CD14-positive monocyte (primary cell): ENCODE data around the gene GLS. TPM values are rescaled to one million over a fixed set of nuclear protein-coding genes. Genes with fewer than 3 reads are reported as not detected.
"Not testable (repeated sequence)": the region's sequence is repeated elsewhere in the genome, so short reads cannot be mapped to it uniquely, and the experiment has no call there.

Source experiments
- DNase-seq, 3 donors: peaks; one replicate each; pipeline ENCODE4 v3.0.0-alpha.2; 2011 to 2022
- H2AFZ ChIP-seq: 2 replicates; pipeline ENCODE4 v1.6.0; 2012; ENCODE audit warnings: mild to moderate bottlenecking, low read depth, low read length, inconsistent platforms; ENCODE audit not compliant: insufficient read depth, poor library complexity, severe bottlenecking
- H3K27ac ChIP-seq, 2 donors: 1 replicate in 1 of 2; 2 replicates in 1 of 2; pipeline ENCODE4 v1.5.1; 2012 to 2013; ENCODE audit warnings: low read length in 2 of 2, control low read depth in 1 of 2, inconsistent platforms in 1 of 2, low read depth in 1 of 2, mild to moderate bottlenecking in 1 of 2
- H3K27me3 ChIP-seq, 2 donors: one replicate each; pipeline versions ENCODE4 v1.6.0 to v1.6.1; 2011 to 2013; ENCODE audit warnings: low read length in 2 of 2; ENCODE audit not compliant: control insufficient read depth in 2 of 2, insufficient read depth in 2 of 2
- H3K36me3 ChIP-seq, 2 donors: replicated peaks in 1 of 2; 1 replicate in 1 of 2; 2 replicates in 1 of 2; pipeline versions ENCODE4 v1.5.1 to v1.6.1; 2012 to 2013; ENCODE audit warnings: low read length in 2 of 2, control low read depth in 1 of 2, inconsistent platforms in 1 of 2, mild to moderate bottlenecking in 1 of 2; ENCODE audit not compliant: insufficient read depth in 2 of 2, control insufficient read depth in 1 of 2
- H3K4me1 ChIP-seq, 2 donors: 1 replicate in 1 of 2; 2 replicates in 1 of 2; pipeline versions ENCODE4 v1.5.1 to v1.6.1; 2012 to 2013; ENCODE audit warnings: low read length in 2 of 2, control low read depth in 1 of 2, inconsistent platforms in 1 of 2, mild to moderate bottlenecking in 1 of 2, moderate library complexity in 1 of 2; ENCODE audit not compliant: insufficient read depth in 2 of 2, control insufficient read depth in 1 of 2
- H3K4me2 ChIP-seq: replicated peaks from 2 replicates; pipeline ENCODE3; 2012; ENCODE audit warnings: low read length, moderate library complexity, mild to moderate bottlenecking; ENCODE audit not compliant: poor library complexity, severe bottlenecking; ENCODE audit errors: extremely low read depth
- H3K4me3 ChIP-seq, 3 experiments: fragments of 200-600 bp in 1 of 3; sonication (generic) in 1 of 3; replicated peaks in 1 of 3; 1 replicate in 2 of 3; 2 replicates in 1 of 3; pipeline ENCODE4 v1.5.1; 2011 to 2013; ENCODE audit warnings: low read length in 3 of 3, mild to moderate bottlenecking in 3 of 3, control low read depth in 2 of 3, low read depth in 2 of 3, inconsistent platforms in 1 of 3, moderate library complexity in 1 of 3
- H3K79me2 ChIP-seq: 2 replicates; pipeline ENCODE4 v1.6.0; 2012; ENCODE audit warnings: mild to moderate bottlenecking, control low read depth, inconsistent platforms, low read length, moderate library complexity; ENCODE audit not compliant: insufficient read depth
- H3K9ac ChIP-seq: 2 replicates; pipeline ENCODE4 v1.6.0; 2017; ENCODE audit warnings: low read length, mild to moderate bottlenecking; ENCODE audit not compliant: insufficient read depth, poor library complexity, severe bottlenecking
- H3K9me3 ChIP-seq, 2 donors: replicated peaks in 1 of 2; 1 replicate in 1 of 2; 2 replicates in 1 of 2; pipeline versions ENCODE4 v1.5.1 to v1.6.1; 2012 to 2013; ENCODE audit warnings: low read length in 2 of 2, control low read depth in 1 of 2; ENCODE audit not compliant: control insufficient read depth in 1 of 2, insufficient read depth in 1 of 2
- H4K20me1 ChIP-seq: 2 replicates; pipeline ENCODE4 v1.6.0; 2012; ENCODE audit warnings: mild to moderate bottlenecking, low read length, control low read depth, moderate library complexity; ENCODE audit not compliant: insufficient read depth
- H3K27ac Mint-ChIP-seq, 7 donors: one replicate each; pipeline ENCODE4 v1.8.0; 2020; ENCODE audit warnings: mild to moderate bottlenecking in 7 of 7, mixed read lengths in 7 of 7, moderate library complexity in 6 of 7, inconsistent platforms in 2 of 7
- H3K27me3 Mint-ChIP-seq, 3 donors: one replicate each; pipeline ENCODE4 v1.8.0; 2021 to 2022; ENCODE audit warnings: low read depth in 3 of 3, mild to moderate bottlenecking in 3 of 3, mixed read lengths in 3 of 3, moderate library complexity in 3 of 3, inconsistent platforms in 1 of 3
- H3K36me3 Mint-ChIP-seq, 2 donors: one replicate each; pipeline ENCODE4 v1.8.0; 2020; ENCODE audit warnings: mixed read lengths in 2 of 2, inconsistent platforms in 1 of 2, mild to moderate bottlenecking in 1 of 2
- H3K4me1 Mint-ChIP-seq: one replicate; pipeline ENCODE4 v1.8.0; 2020; ENCODE audit warnings: mild to moderate bottlenecking, mixed read lengths
- H3K4me3 Mint-ChIP-seq, 2 donors: one replicate each; pipeline ENCODE4 v1.8.0; 2020; ENCODE audit warnings: mild to moderate bottlenecking in 2 of 2, mixed read lengths in 2 of 2, moderate library complexity in 1 of 2
- H3K9me3 Mint-ChIP-seq, 7 donors: one replicate each; pipeline ENCODE4 v1.8.0; 2020 to 2022; ENCODE audit warnings: mixed read lengths in 7 of 7, mild to moderate bottlenecking in 6 of 7, moderate library complexity in 6 of 7, inconsistent platforms in 2 of 7
- CTCF ChIP-seq: fragments of 200-600 bp; IDR thresholded peaks from one replicate; pipeline ENCODE4 v1.8.0; 2022; ENCODE audit warnings: antibody characterized with exemption, mild to moderate bottlenecking
- WGBS: methylation state at CpG from one replicate; pipeline ENCODE4 v1.1.5; 2013; ENCODE audit warnings: missing lambda C conversion rate; ENCODE audit not compliant: insufficient coverage; 5-methylcytosine and 5-hydroxymethylcytosine counted together
- intact Hi-C, 2 donors: fragments of 100-400 bp; cut with micrococcal nuclease; formaldehyde crosslinking; loops; one replicate each; pipeline versions ENCODE4 v1.15.0 to v1.15.1; 2023
- polyA plus RNA-seq, 3 donors: library from polyadenylated mRNA; depleted of rRNA in 1 of 3; unstranded in 2 of 3; stranded (reverse) in 1 of 3; fragments of 300-500 nt in 2 of 3; fragments of >200 nt in 1 of 3; fragmentation: Illumina TruSeq in 2 of 3; gene quantifications; 1 replicate in 2 of 3; 2 replicates in 1 of 3; pipeline ENCODE4 v1.2.3, GENCODE V29; 2012 to 2021

GLS gene
- polyA plus RNA-seq, 3 donors = 6.0 to 29.5 (median 9.0) TPM

DNA sequence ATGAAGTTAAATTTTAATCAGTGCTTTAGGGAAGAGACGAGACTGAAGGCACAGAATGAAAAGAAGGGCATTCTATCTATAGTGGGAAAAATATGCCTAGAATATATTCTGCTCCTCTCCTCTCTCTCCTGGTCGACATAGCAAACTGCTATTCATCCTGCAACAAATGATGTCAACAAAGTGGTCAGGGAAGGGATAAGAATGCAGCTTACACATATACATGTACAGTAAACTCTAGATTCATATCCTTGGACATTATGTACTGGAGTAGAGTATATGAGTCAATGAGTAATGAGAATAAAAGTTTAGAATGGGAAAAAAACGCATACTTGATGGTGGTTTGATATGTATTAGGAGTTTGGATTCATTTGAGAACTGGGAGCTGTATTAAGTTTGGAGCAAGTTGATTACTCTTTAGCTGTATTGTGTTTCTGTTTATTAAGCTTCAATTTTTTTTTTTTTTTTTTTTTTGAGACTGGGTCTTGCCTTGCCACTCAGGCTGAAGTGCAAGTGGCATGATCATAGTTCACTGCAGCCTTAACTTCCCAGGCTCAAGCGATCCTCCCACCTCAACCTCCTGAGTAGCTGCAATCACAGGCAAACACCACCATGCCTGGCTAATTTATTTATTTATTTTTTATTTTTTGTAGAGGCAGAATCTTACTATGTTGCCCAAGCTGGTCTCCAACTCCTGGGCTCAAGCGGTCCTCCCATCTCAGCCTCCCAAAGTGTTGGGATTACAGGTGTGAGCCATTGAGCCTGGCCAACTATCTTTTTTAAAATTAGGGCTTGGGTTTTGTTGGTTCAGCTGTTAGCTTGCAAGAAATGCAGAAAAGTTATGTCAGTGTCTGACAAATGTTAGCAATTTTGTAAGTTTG is 79.5 kb downstream of the GLS start:
- DNase-seq = no peak
- Mint-ChIP-seq H3K4me3 (no peak overlapping the region), H3K36me3 (peaks cover 41 to 48% of the 10 kb centered on the region in 2 donors), H3K4me1 (peaks cover 1% of the 10 kb centered on the region), H3K9me3 (peaks cover 5 to 24% (median 17%) of the 10 kb centered on the region in 7 donors), H3K27me3 (peaks cover 0 to 2% (median 0%) of the 10 kb centered on the region in 3 donors), H3K27ac (peak overlapping the region in 1 of 7 donors; percentile 70)
- TF ChIP-seq CTCF = no peak
- Histone ChIP-seq H3K4me3 (no peak overlapping the region), H3K4me2 (no peak overlapping the region), H4K20me1 (peaks cover 28% of the 10 kb centered on the region), H3K9me3 (no peaks in the 10 kb centered on the region), H3K4me1 (no peaks in the 10 kb centered on the region), H2AFZ (no peak overlapping the region), H3K79me2 (no peaks in the 10 kb centered on the region), H3K9ac (no peak overlapping the region), H3K36me3 (peaks cover 38 to 45% of the 10 kb centered on the region in 2 donors), H3K27me3 (no peaks in the 10 kb centered on the region), H3K27ac (no peak overlapping the region)
- WGBS = 100% methylated on average over 1 of the region's 5 CpGs
- intact Hi-C loops = loop anchor here in 1 of 2 donors (10.0 kb wide), 1 partner anchor 115 kb away; no protein-coding TSS in a partner anchor

DNA sequence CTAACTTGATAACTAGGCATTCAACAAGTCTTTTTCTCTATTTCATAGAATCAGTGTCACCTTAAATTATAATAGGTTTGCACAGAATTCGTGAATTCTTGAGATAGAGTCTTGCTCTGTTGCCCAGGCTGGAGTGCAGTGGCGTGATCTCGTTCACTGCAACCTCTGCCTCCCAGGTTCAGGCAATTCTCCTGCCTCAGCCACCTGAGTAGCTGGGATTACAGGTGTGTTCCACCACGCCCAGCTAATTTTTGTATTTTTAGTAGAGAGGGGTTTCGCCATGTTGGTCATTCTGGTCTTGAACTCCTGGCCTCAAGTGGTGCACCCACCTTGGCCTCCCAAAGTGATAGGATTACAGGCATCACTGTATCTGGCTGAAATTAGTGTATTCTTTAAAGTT is 80.5 kb downstream of the GLS start:
- DNase-seq, H3K9me3 ChIP-seq, intact Hi-C loops, H3K27me3 ChIP-seq, H3K79me2 ChIP-seq, H2AFZ ChIP-seq, H3K4me2 ChIP-seq, H3K27me3 Mint-ChIP-seq, H3K4me1 Mint-ChIP-seq, H3K4me3 ChIP-seq, H3K9ac ChIP-seq, H3K27ac Mint-ChIP-seq, H3K4me1 ChIP-seq, H3K27ac ChIP-seq, H3K4me3 Mint-ChIP-seq: not testable (repeated sequence)
- H4K20me1 ChIP-seq = peaks cover 38% of the 10 kb centered on the region
- H3K36me3 ChIP-seq = peaks cover 48 to 55% of the 10 kb centered on the region in 2 donors
- WGBS = 100% methylated on average over 1 of the region's 5 CpGs
- peaks cover 5 to 18% (median 13%) of the 10 kb centered on the region in 7 donors for H3K9me3 Mint-ChIP-seq
- peaks cover 50 to 58% of the 10 kb centered on the region in 2 donors for H3K36me3 Mint-ChIP-seq
